ENCODE results near the gene EIPR1.

EIPR1 gene

DNA sequence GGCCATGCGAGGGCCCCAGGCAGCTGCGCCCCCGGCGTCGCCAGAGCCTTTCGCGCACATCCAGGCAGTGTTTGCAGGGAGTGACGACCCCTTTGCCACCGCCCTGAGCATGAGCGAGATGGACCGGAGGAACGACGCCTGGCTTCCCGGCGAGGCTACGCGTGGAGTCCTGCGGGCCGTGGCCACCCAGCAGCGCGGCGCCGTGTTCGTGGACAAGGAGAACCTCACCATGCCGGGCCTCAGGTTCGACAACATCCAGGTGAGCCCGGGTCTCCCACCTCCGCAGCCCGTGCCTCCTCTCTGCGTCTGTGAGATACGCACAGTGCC, 10.8 kb upstream of the EIPR1 start:
- TF ChIP-seq, protein P1, sequence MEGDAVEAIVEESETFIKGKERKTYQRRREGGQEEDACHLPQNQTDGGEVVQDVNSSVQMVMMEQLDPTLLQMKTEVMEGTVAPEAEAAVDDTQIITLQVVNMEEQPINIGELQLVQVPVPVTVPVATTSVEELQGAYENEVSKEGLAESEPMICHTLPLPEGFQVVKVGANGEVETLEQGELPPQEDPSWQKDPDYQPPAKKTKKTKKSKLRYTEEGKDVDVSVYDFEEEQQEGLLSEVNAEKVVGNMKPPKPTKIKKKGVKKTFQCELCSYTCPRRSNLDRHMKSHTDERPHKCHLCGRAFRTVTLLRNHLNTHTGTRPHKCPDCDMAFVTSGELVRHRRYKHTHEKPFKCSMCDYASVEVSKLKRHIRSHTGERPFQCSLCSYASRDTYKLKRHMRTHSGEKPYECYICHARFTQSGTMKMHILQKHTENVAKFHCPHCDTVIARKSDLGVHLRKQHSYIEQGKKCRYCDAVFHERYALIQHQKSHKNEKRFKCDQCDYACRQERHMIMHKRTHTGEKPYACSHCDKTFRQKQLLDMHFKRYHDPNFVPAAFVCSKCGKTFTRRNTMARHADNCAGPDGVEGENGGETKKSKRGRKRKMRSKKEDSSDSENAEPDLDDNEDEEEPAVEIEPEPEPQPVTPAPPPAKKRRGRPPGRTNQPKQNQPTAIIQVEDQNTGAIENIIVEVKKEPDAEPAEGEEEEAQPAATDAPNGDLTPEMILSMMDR (IDR thresholded peaks at IDR 0.05; ENCODE audit: insufficient read depth, low read length, poor library complexity, severe bottlenecking), result no peak
- no peak for TF ChIP-seq EZH2phosphoT487 (conservative IDR thresholded peaks at IDR 0.05; ENCODE audit: low read length)
- H3K27ac ChIP-seq (ENCODE audit: low read depth, low read length), result no peak overlapping the region
- no peaks in the 10 kb centered on the region for H3K27me3 ChIP-seq (ENCODE audit: low read length)
- peaks cover 29% of the 10 kb centered on the region for H3K79me2 ChIP-seq (ENCODE audit: insufficient read depth, low read length)
- peaks cover 3% of the 10 kb centered on the region; the same call in 1 of the 2 replicates for H4K20me1 ChIP-seq (ENCODE audit: low read depth, low read length)
- no peaks in the 10 kb centered on the region for H3K9me3 ChIP-seq (ENCODE audit: insufficient read depth, low read length)
- H3K9ac ChIP-seq (ENCODE audit: low read length), result no peak overlapping the region
- H3F3A ChIP-seq (ENCODE audit: insufficient read depth), result no peaks in the 10 kb centered on the region
- H3K36me3 ChIP-seq (ENCODE audit: low read length), result peaks cover 9% of the 10 kb centered on the region; the same call in 1 of the 2 replicates
- H3K4me3 ChIP-seq (ENCODE audit: insufficient read depth, low read length, poor library complexity, severe bottlenecking), result no peak overlapping the region
- H2AFZ ChIP-seq (ENCODE audit: low read depth, low read length, severe bottlenecking), result no peak overlapping the region
- H3K4me2 ChIP-seq (ENCODE audit: low read depth, low read length, poor library complexity, severe bottlenecking), result no peak overlapping the region
- H3K9me2 ChIP-seq (replicated peaks; ENCODE audit: insufficient read depth, low read length), result no peaks in the 10 kb centered on the region

DNA sequence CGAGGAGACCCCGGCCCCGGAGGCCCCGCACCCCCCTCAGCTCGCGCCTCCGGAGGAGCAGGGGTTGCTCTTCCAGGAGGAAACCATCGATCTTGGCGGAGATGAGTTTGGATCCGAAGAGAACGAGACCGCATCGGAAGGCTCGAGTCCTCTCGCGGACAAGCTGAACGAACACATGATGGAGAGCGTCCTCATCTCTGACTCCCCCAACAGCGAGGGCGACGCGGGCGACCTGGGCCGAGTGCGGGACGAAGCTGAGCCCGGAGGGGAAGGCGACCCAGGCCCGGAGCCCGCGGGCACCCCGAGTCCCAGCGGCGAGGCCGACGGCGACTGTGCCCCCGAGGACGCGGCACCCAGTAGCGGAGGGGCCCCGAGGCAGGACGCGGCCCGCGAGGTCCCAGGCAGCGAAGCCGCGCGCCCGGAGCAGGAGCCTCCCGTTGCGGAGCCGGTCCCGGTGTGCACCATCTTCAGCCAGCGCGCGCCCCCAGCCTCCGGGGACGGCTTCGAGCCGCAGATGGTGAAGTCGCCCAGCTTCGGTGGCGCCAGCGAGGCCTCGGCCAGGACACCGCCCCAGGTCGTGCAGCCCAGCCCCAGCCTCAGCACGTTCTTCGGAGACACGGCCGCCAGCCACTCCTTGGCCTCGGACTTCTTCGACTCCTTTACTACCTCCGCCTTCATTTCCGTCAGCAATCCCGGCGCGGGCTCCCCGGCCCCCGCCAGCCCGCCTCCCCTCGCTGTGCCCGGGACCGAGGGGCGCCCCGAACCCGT, 10.2 kb upstream of the EIPR1 start:
- H3K36me3 ChIP-seq (ENCODE audit: low read length), result peaks cover 9% of the 10 kb centered on the region; the same call in 1 of the 2 replicates
- H3K27me3 ChIP-seq (ENCODE audit: low read length), result no peaks in the 10 kb centered on the region
- H3K4me2 ChIP-seq (ENCODE audit: low read depth, low read length, poor library complexity, severe bottlenecking), result no peak overlapping the region
- H3K9ac ChIP-seq (ENCODE audit: low read length), result no peak overlapping the region
- H3K9me2 ChIP-seq (replicated peaks; ENCODE audit: insufficient read depth, low read length), result no peaks in the 10 kb centered on the region
- peaks cover 3% of the 10 kb centered on the region; the same call in 1 of the 2 replicates for H4K20me1 ChIP-seq (ENCODE audit: low read depth, low read length)
- no peak overlapping the region for H3K27ac ChIP-seq (ENCODE audit: low read depth, low read length)
- H3K4me3 ChIP-seq (ENCODE audit: insufficient read depth, low read length, poor library complexity, severe bottlenecking), result no peak overlapping the region
- peaks cover 32% of the 10 kb centered on the region for H3K79me2 ChIP-seq (ENCODE audit: insufficient read depth, low read length)
- no peaks in the 10 kb centered on the region for H3K9me3 ChIP-seq (ENCODE audit: insufficient read depth, low read length)
- no peak overlapping the region for H2AFZ ChIP-seq (ENCODE audit: low read depth, low read length, severe bottlenecking)
- TF ChIP-seq EZH2phosphoT487 (conservative IDR thresholded peaks at IDR 0.05; ENCODE audit: low read length), result no peak
- TF ChIP-seq, protein P1 (IDR thresholded peaks at IDR 0.05; ENCODE audit: insufficient read depth, low read length, poor library complexity, severe bottlenecking), result no peak
- no peaks in the 10 kb centered on the region for H3F3A ChIP-seq (ENCODE audit: insufficient read depth)

DNA sequence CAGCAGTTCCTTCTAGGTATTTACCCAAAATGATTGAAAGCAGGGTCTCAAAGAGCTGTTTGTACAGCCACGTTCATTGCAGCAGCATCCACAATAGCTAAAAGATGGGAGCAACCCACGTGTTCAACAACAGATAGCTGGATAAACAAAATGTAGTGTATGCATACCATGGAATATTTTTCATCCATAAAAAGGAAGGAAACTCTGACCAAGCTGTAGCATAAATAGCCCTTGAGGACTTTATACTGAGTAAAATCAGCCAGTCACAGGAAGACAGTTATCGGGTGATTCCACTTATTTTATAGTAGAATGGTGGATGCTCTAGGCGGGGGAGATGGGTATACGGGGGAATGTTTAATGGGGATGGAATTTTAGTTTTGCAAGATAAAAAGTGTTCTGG, 9.4 kb upstream of the EIPR1 start:
- H3K27me3 ChIP-seq (ENCODE audit: low read length), result no peaks in the 10 kb centered on the region
- TF ChIP-seq EZH2phosphoT487 (conservative IDR thresholded peaks at IDR 0.05; ENCODE audit: low read length), result no peak
- TF ChIP-seq, protein P1 (IDR thresholded peaks at IDR 0.05; ENCODE audit: insufficient read depth, low read length, poor library complexity, severe bottlenecking), result no peak
- H3K36me3 ChIP-seq (ENCODE audit: low read length), result peaks cover 9% of the 10 kb centered on the region; the same call in 1 of the 2 replicates
- H3K9ac ChIP-seq (ENCODE audit: low read length), result no peak overlapping the region
- H3K9me3 ChIP-seq (ENCODE audit: insufficient read depth, low read length), result no peaks in the 10 kb centered on the region
- peaks cover 3% of the 10 kb centered on the region; the same call in 1 of the 2 replicates for H4K20me1 ChIP-seq (ENCODE audit: low read depth, low read length)
- H3F3A ChIP-seq (ENCODE audit: insufficient read depth), result no peaks in the 10 kb centered on the region
- no peak overlapping the region for H3K4me2 ChIP-seq (ENCODE audit: low read depth, low read length, poor library complexity, severe bottlenecking)
- H3K27ac ChIP-seq (ENCODE audit: low read depth, low read length), result no peak overlapping the region
- H3K9me2 ChIP-seq (replicated peaks; ENCODE audit: insufficient read depth, low read length), result no peaks in the 10 kb centered on the region
- H3K79me2 ChIP-seq (ENCODE audit: insufficient read depth, low read length), result peaks cover 36% of the 10 kb centered on the region
- no peak overlapping the region for H2AFZ ChIP-seq (ENCODE audit: low read depth, low read length, severe bottlenecking)
- H3K4me3 ChIP-seq (ENCODE audit: insufficient read depth, low read length, poor library complexity, severe bottlenecking), result no peak overlapping the region
